DND-41 (cell line): ENCODE results near the gene RNF112.

Experiments
- EZH2 ChIP-seq: IDR thresholded peaks from 3 replicates; pipeline ENCODE4 v1.6.1; 2012; ENCODE audit warnings: borderline replicate concordance, low read depth, mild to moderate bottlenecking, moderate library complexity, low read length, inconsistent platforms; ENCODE audit not compliant: severe bottlenecking
- TF ChIP-seq, protein P1 (sequence below): IDR thresholded peaks from 2 replicates; pipeline ENCODE4 v1.5.1; 2012; ENCODE audit warnings: borderline replicate concordance, low read length, moderate library complexity, mild to moderate bottlenecking; ENCODE audit not compliant: poor library complexity, severe bottlenecking; ENCODE audit errors: extremely low read depth

DNA sequence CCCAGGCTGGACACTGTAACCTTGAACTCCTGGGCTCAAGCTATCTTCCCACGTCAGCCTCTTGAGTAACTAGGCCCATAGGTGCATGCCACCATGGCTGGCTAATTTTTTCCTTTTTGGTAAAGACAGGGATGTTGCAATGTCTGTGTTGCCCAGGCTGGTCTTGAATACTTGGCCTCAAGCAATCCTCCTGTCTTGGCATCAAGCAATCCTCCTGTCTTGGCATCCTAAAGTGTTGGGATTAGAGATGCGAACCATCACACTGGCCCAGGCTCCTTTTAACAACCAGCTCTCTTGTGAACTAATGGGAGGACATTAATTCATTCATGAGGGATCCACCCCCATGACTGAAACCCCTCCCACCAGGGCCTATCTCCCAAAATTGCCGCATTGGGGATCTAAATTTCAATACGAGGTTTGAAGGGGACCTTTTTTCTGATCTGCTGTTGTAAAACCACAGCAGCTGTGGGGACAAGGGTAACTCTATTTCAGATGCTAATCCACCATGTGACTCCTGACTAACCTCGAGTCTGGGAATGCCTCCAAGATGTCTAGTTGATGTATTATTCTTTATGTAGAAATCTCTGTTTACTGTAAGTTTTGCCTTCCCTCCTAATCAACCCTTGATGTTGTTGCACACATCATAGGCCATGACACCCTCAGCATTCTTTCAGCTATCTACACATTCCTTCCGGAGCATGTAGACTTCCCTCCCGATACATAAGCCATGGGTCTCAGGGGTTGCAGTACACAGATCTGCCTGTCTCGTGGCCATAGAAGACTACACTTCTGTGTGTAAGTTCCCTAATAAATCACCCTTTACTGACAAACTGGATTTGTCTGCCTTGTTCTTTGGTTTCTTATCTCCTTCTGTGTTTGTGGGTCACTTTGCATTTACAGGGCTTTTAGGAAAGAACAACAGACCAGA lies 37.6 kb downstream of the RNF112 start:
- TF ChIP-seq, protein P1, sequence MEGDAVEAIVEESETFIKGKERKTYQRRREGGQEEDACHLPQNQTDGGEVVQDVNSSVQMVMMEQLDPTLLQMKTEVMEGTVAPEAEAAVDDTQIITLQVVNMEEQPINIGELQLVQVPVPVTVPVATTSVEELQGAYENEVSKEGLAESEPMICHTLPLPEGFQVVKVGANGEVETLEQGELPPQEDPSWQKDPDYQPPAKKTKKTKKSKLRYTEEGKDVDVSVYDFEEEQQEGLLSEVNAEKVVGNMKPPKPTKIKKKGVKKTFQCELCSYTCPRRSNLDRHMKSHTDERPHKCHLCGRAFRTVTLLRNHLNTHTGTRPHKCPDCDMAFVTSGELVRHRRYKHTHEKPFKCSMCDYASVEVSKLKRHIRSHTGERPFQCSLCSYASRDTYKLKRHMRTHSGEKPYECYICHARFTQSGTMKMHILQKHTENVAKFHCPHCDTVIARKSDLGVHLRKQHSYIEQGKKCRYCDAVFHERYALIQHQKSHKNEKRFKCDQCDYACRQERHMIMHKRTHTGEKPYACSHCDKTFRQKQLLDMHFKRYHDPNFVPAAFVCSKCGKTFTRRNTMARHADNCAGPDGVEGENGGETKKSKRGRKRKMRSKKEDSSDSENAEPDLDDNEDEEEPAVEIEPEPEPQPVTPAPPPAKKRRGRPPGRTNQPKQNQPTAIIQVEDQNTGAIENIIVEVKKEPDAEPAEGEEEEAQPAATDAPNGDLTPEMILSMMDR: no peak
- TF ChIP-seq EZH2: no peak
